CD4-positive, alpha-beta T cell treated with Interferon alpha-2 for 1 hour (primary cell): Measurements from ENCODE around the gene DYNLRB2.

ENCODE experiments used
- DNase-seq, 2 donors: peaks; one replicate each; pipeline ENCODE4 v3.0.0-alpha.2; 2020 to 2022

Gene DYNLRB2

GRCh38 chr16:80540516-80541305, at the start of gene DYNLRB2:
TSS of gene DYNLRB2 (plus strand) at chr16:80540993. CDS start at chr16:80541077, 84 bp downstream.
- DNase-seq, result peak; percentile 95 to 96

GRCh38 chr16:80500116-80500859, 40.5 kb upstream of the DYNLRB2 start:
- no peak for DNase-seq

GRCh38 chr16:80500961-80501525, 39.8 kb upstream of the DYNLRB2 start:
- DNase-seq, result no peak

GRCh38 chr16:80503107-80503506, 37.7 kb upstream of the DYNLRB2 start:
- no peak for DNase-seq

GRCh38 chr16:80507538-80507937, 33.3 kb upstream of the DYNLRB2 start:
- no peak for DNase-seq

GRCh38 chr16:80509872-80510271, 30.9 kb upstream of the DYNLRB2 start:
- no peak for DNase-seq

GRCh38 chr16:80511824-80512592, 28.8 kb upstream of the DYNLRB2 start:
- DNase-seq, result no peak

GRCh38 chr16:80512593-80512853, 28.3 kb upstream of the DYNLRB2 start:
- no peak for DNase-seq

- no peak for DNase-seq
Observed at GRCh38 chr16:80515374-80515773, 25.4 kb upstream of the DYNLRB2 start.

GRCh38 chr16:80517846-80518245, 22.9 kb upstream of the DYNLRB2 start:
- DNase-seq, result no peak

- DNase-seq, result peak; percentile 3 to 24
Observed at GRCh38 chr16:80518436-80518835, 22.4 kb upstream of the DYNLRB2 start.

GRCh38 chr16:80519189-80519588, 21.6 kb upstream of the DYNLRB2 start:
- DNase-seq, result peak in 1 of 2 donors; percentile 22

- no peak for DNase-seq
Observed at GRCh38 chr16:80525420-80525819, 15.4 kb upstream of the DYNLRB2 start.

- peak; percentile 51 to 75 for DNase-seq
Observed at GRCh38 chr16:80526418-80527061, 14.3 kb upstream of the DYNLRB2 start.

GRCh38 chr16:80527297-80527696, 13.5 kb upstream of the DYNLRB2 start:
- peak; percentile 41 to 56 for DNase-seq

- no peak for DNase-seq
Observed at GRCh38 chr16:80530479-80530878, 10.3 kb upstream of the DYNLRB2 start.

GRCh38 chr16:80536238-80536637, 4.6 kb upstream of the DYNLRB2 start:
- DNase-seq, result no peak

GRCh38 chr16:80541306-80541694, 507 bp downstream of the DYNLRB2 start:
- no peak for DNase-seq

GRCh38 chr16:80543162-80543561, 2.4 kb downstream of the DYNLRB2 start:
- no peak for DNase-seq

- DNase-seq, result no peak
Observed at GRCh38 chr16:80544326-80544725, 3.5 kb downstream of the DYNLRB2 start.

GRCh38 chr16:80546249-80546648, 5.5 kb downstream of the DYNLRB2 start:
- DNase-seq, result no peak

GRCh38 chr16:80547145-80547544, 6.4 kb downstream of the DYNLRB2 start:
- peak in 1 of 2 donors; percentile 37 for DNase-seq

GRCh38 chr16:80552277-80552676, 11.5 kb downstream of the DYNLRB2 start:
- no peak for DNase-seq
